Muscle of leg (tissue), 11 donors: ENCODE measurements around the gene XK. TPM values are rescaled to one million over a fixed set of nuclear protein-coding genes. Genes with fewer than 3 reads are reported as not detected.

Experiments
- DNase-seq: peaks from one replicate; pipeline ENCODE4 v3.0.0; 2013
- H3K27ac ChIP-seq: one replicate; pipeline ENCODE4 v1.5.1; 2013; ENCODE audit warnings: mild to moderate bottlenecking, low read length, control low read depth
- H3K27me3 ChIP-seq: one replicate; pipeline ENCODE4 v1.6.1; 2013; ENCODE audit warnings: low read length; ENCODE audit not compliant: control insufficient read depth, insufficient read depth
- H3K36me3 ChIP-seq: one replicate; pipeline ENCODE4 v1.6.1; 2013; ENCODE audit warnings: low read length; ENCODE audit not compliant: control insufficient read depth, insufficient read depth
- H3K4me1 ChIP-seq: one replicate; pipeline ENCODE4 v1.6.1; 2013; ENCODE audit warnings: low read length; ENCODE audit not compliant: control insufficient read depth, insufficient read depth
- H3K4me3 ChIP-seq: one replicate; pipeline ENCODE4 v1.5.1; 2013; ENCODE audit warnings: low read length, control low read depth
- H3K9me3 ChIP-seq: replicated peaks from 2 replicates; pipeline ENCODE4 v1.6.1; 2013; ENCODE audit warnings: low read depth, low read length; ENCODE audit not compliant: control insufficient read depth
- WGBS: methylation state at CpG from one replicate; pipeline ENCODE4 v1.1.5; 2013; ENCODE audit warnings: missing lambda C conversion rate; ENCODE audit not compliant: insufficient coverage; 5-methylcytosine and 5-hydroxymethylcytosine counted together
- polyA plus RNA-seq, 8 donors: library from polyadenylated mRNA; unstranded; fragments of 120-200 nt; gene quantifications; one replicate each; pipeline versions ENCODE4 v1.2.1 to v1.2.3, GENCODE V29; 2013; ENCODE audit warnings: inconsistent platforms in 1 of 8, low replicate concordance in 1 of 8; ENCODE audit not compliant: insufficient read length in 8 of 8, insufficient read depth in 1 of 8
- total RNA-seq: library from RNA; stranded (reverse); fragments of 120-200 nt; gene quantifications from one replicate; pipeline ENCODE4 v1.2.4, GENCODE V29; 2013

The XK gene
- total and polyA plus RNA-seq, 9 donors = 3.7 to 7.3 (median 5.1) TPM

- peak; percentile 24 for DNase-seq
- Histone ChIP-seq H3K9me3 (no peaks in the 10 kb centered on the region), H3K27me3 (peaks cover 11% of the 10 kb centered on the region), H3K27ac (no peak overlapping the region), H3K4me1 (no peaks in the 10 kb centered on the region), H3K4me3 (no peak overlapping the region), H3K36me3 (no peaks in the 10 kb centered on the region)
- 62% methylated on average over 2 of the region's 4 CpGs for WGBS
Measured at GRCh38 chrX:37701588-37701987, 16.0 kb downstream of the XK start.

GRCh38 chrX:37711991-37712390 is 26.4 kb downstream of the XK start:
- Histone ChIP-seq H3K27ac (no peak overlapping the region), H3K4me3 (no peak overlapping the region)

GRCh38 chrX:37712458-37712857 is 26.9 kb downstream of the XK start:
- Histone ChIP-seq H3K4me3 (no peak overlapping the region), H3K27ac (no peak overlapping the region), H3K27me3 (peaks cover 12% of the 10 kb centered on the region), H3K9me3 (no peaks in the 10 kb centered on the region), H3K36me3 (no peaks in the 10 kb centered on the region), H3K4me1 (no peaks in the 10 kb centered on the region)
- no peak for DNase-seq
- WGBS = 38% methylated on average over 1 of the region's 3 CpGs

More at GRCh38 chrX:37711991-37712390, 26.4 kb downstream of the XK start:
- no CpG with 5 or more reads among the region's 3 CpGs for WGBS
- Histone ChIP-seq H3K9me3 (no peaks in the 10 kb centered on the region), H3K27me3 (peaks cover 12% of the 10 kb centered on the region), H3K36me3 (no peaks in the 10 kb centered on the region), H3K4me1 (no peaks in the 10 kb centered on the region)
- DNase-seq = no peak

- Histone ChIP-seq H3K9me3 (no peaks in the 10 kb centered on the region), H3K36me3 (no peaks in the 10 kb centered on the region), H3K27ac (no peak overlapping the region), H3K27me3 (peaks cover 10% of the 10 kb centered on the region), H3K4me1 (no peaks in the 10 kb centered on the region), H3K4me3 (no peak overlapping the region)
- WGBS = 67% methylated on average over 1 of the region's 2 CpGs
- DNase-seq = no peak
Measured at GRCh38 chrX:37714479-37714878, 28.9 kb downstream of the XK start.

GRCh38 chrX:37716602-37717001 is 31.0 kb downstream of the XK start:
- Histone ChIP-seq H3K27ac (no peak overlapping the region), H3K4me1 (no peaks in the 10 kb centered on the region), H3K9me3 (no peaks in the 10 kb centered on the region), H3K36me3 (no peaks in the 10 kb centered on the region), H3K4me3 (no peak overlapping the region), H3K27me3 (peaks cover 4% of the 10 kb centered on the region)
- no peak for DNase-seq

- H3K27me3 ChIP-seq = peaks cover 4% of the 10 kb centered on the region
- WGBS = no CpG with 5 or more reads among the region's 1 CpG
- H3K9me3 ChIP-seq = no peaks in the 10 kb centered on the region
- no peaks in the 10 kb centered on the region for H3K36me3 ChIP-seq
- H3K4me1 ChIP-seq = no peaks in the 10 kb centered on the region
- peak; percentile 4 for DNase-seq
- H3K27ac ChIP-seq = no peak overlapping the region
- H3K4me3 ChIP-seq = no peak overlapping the region
Measured at GRCh38 chrX:37717708-37718107, 32.1 kb downstream of the XK start.

GRCh38 chrX:37722595-37722994 is 37.0 kb downstream of the XK start:
- 56% methylated on average over 1 of the region's 1 CpG for WGBS
- H3K9me3 ChIP-seq = no peaks in the 10 kb centered on the region
- H3K27me3 ChIP-seq = peaks cover under 1% of the 10 kb centered on the region
- H3K4me1 ChIP-seq = no peaks in the 10 kb centered on the region
- DNase-seq = peak; percentile 14
- H3K27ac ChIP-seq = no peak overlapping the region
- H3K36me3 ChIP-seq = no peaks in the 10 kb centered on the region
- no peak overlapping the region for H3K4me3 ChIP-seq

- no peak overlapping the region for H3K4me3 ChIP-seq
- no peak overlapping the region for H3K27ac ChIP-seq
- peak; percentile 34 for DNase-seq
- peaks cover 7% of the 10 kb centered on the region for H3K27me3 ChIP-seq
- 67% methylated on average over 1 of the region's 3 CpGs for WGBS
- H3K9me3 ChIP-seq = no peaks in the 10 kb centered on the region
- no peaks in the 10 kb centered on the region for H3K36me3 ChIP-seq
- no peaks in the 10 kb centered on the region for H3K4me1 ChIP-seq
Measured at GRCh38 chrX:37726346-37726745, 40.8 kb downstream of the XK start.

GRCh38 chrX:37745354-37745753 is 59.8 kb downstream of the XK start:
- no peaks in the 10 kb centered on the region for H3K36me3 ChIP-seq
- H3K4me1 ChIP-seq = no peaks in the 10 kb centered on the region
- peaks cover 6% of the 10 kb centered on the region for H3K27me3 ChIP-seq
- no peak overlapping the region for H3K27ac ChIP-seq
- H3K9me3 ChIP-seq = no peaks in the 10 kb centered on the region
- 0% methylated on average over 1 of the region's 3 CpGs for WGBS
- DNase-seq = peak; percentile 77
- H3K4me3 ChIP-seq = no peak overlapping the region

- WGBS = no CpG with 5 or more reads among the region's 1 CpG
- no peak overlapping the region for H3K4me3 ChIP-seq
- H3K36me3 ChIP-seq = no peaks in the 10 kb centered on the region
- no peaks in the 10 kb centered on the region for H3K4me1 ChIP-seq
- H3K9me3 ChIP-seq = no peaks in the 10 kb centered on the region
- no peak overlapping the region for H3K27ac ChIP-seq
- peaks cover 6% of the 10 kb centered on the region for H3K27me3 ChIP-seq
- no peak for DNase-seq
Measured at GRCh38 chrX:37745835-37746217, 60.2 kb downstream of the XK start.

- H3K4me3 ChIP-seq = no peak overlapping the region
- H3K27me3 ChIP-seq = peaks cover 6% of the 10 kb centered on the region
- no peak overlapping the region for H3K27ac ChIP-seq
- 54% methylated on average over 5 of the region's 7 CpGs for WGBS
- no peaks in the 10 kb centered on the region for H3K36me3 ChIP-seq
- H3K4me1 ChIP-seq = no peaks in the 10 kb centered on the region
- H3K9me3 ChIP-seq = no peaks in the 10 kb centered on the region
- no peak for DNase-seq
Measured at GRCh38 chrX:37746218-37746941, 60.8 kb downstream of the XK start.
